ENCODE results near the gene NLRX1.
"Not testable (repeated sequence)": the region's sequence is repeated elsewhere in the genome, so short reads cannot be mapped to it uniquely, and the experiment has no call there.

The NLRX1 gene

DNA sequence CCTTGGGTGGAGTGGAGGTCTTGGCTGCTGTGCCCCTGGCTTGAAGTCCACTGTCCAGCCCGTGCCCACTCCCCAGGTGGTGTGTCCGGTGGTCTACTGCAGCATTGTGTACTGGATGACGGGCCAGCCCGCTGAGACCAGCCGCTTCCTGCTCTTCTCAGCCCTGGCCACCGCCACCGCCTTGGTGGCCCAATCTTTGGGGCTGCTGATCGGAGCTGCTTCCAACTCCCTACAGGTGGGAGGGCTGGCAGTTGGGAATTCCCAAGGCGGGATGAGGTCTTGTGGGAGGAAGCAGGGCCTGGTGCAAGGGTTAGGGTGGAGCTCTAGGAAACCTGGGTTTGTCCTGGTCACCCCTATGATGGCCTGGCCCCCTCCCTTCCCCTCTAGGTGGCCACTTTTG, 8.4 kb upstream of the NLRX1 start:
- CTCF ChIA-PET: interaction anchor here (0.8 to 1.4 kb wide), 3 partner anchors 9 to 53 kb away, joined by 3 to 5 read pairs (median 3); partner anchors contain the start of gene C2CD2L
- DNase-seq: no peak
- Mint-ChIP-seq H3K4me3 (no peak overlapping the region), H3K4me1 (peaks cover 4% of the 10 kb centered on the region), H3K27ac (no peak overlapping the region), H3K9me3 (no peaks in the 10 kb centered on the region), H3K36me3 (no peaks in the 10 kb centered on the region), H3K27me3 (peaks cover 55% of the 10 kb centered on the region)

- Mint-ChIP-seq H3K27ac (no peak overlapping the region), H3K4me3 (no peak overlapping the region), H3K9me3 (no peaks in the 10 kb centered on the region), H3K4me1 (no peaks in the 10 kb centered on the region), H3K36me3 (no peaks in the 10 kb centered on the region), H3K27me3 (peaks cover 39% of the 10 kb centered on the region)
- no peak for DNase-seq
- CTCF ChIA-PET: no interaction called here
These were observed 6.7 kb upstream of the NLRX1 start for GRCh38 chr11:119161871-119162270.

GRCh38 chr11:119166368-119167076, 2.0 kb upstream of the NLRX1 start:
- Mint-ChIP-seq H3K27ac (no peak overlapping the region), H3K9me3 (no peaks in the 10 kb centered on the region), H3K4me3 (no peak overlapping the region), H3K36me3 (peaks cover 3% of the 10 kb centered on the region), H3K4me1 (peaks cover 19% of the 10 kb centered on the region), H3K27me3 (peaks cover 17% of the 10 kb centered on the region)
- no peak for DNase-seq
- CTCF ChIA-PET: interaction anchor here (0.6 to 1.1 kb wide), 3 partner anchors 15 to 136 kb away, joined by 3 read pairs; partner anchors contain the start of gene SLC37A4

DNA sequence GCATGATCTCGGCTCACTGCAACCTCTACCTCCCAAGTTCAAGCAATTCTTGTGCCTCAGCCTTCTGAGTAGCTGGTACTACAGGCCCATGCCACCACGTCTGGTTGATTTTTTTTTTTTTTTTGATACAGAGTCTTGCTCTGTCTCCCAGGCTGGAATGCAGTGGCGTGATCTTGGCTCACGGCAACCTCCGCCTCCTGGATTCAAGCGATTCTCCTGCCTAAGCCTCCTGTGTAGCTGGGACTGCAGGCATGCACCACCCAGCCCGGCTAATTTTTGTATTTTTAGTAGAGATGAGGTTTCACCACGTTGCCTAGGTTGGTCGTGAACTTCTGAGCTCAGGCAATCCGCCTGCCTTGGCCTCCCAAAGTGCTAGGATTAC, 1.5 kb upstream of the NLRX1 start:
- not testable (repeated sequence) for H3K27ac Mint-ChIP-seq, DNase-seq, H3K36me3 Mint-ChIP-seq, H3K9me3 Mint-ChIP-seq, H3K4me3 Mint-ChIP-seq
- CTCF ChIA-PET: interaction anchor here (0.6 to 1.1 kb wide), 3 partner anchors 14 to 137 kb away, joined by 3 read pairs; partner anchors contain the start of gene SLC37A4
- Mint-ChIP-seq H3K4me1 (peaks cover 21% of the 10 kb centered on the region), H3K27me3 (peaks cover 12% of the 10 kb centered on the region)

DNA sequence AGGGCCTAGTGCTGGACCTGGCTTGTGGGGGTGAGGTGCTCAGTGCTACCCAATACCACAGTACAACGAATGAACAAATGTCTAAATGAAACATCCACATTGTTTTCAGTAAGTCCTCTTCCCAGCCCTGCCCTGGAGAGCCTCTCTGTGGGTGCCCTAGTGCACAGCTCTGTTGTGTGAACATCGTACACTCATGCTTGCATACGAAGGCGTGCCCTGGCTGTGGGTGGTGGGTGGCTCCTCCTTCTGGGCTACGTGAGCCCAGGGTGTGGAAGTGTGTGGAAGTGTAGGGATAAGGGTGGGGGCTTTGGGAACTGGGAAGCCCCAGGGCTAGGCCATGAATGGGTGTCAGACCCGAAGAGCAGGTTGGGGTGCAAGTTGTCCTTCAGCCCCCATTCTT, 592 bp upstream of the NLRX1 start:
- H3K27ac Mint-ChIP-seq: peak overlapping the region; percentile 84
- CTCF ChIA-PET: interaction anchor here (1.0 kb wide), 1 partner anchor 10 kb away, joined by 5 read pairs; no protein-coding TSS in a partner anchor
- H3K4me3 Mint-ChIP-seq: peak overlapping the region; percentile 89
- peaks cover 27% of the 10 kb centered on the region for H3K4me1 Mint-ChIP-seq
- H3K36me3 Mint-ChIP-seq: peaks cover 3% of the 10 kb centered on the region
- peaks cover 8% of the 10 kb centered on the region for H3K27me3 Mint-ChIP-seq
- H3K9me3 Mint-ChIP-seq: no peaks in the 10 kb centered on the region
- no peak for DNase-seq

GRCh38 chr11:119169282-119169719, 776 bp downstream of the NLRX1 start:
- DNase-seq: peak; percentile 57
- Mint-ChIP-seq H3K27me3 (no peaks in the 10 kb centered on the region), H3K9me3 (no peaks in the 10 kb centered on the region), H3K27ac (peak overlapping the region; percentile 93), H3K36me3 (peaks cover 9% of the 10 kb centered on the region), H3K4me1 (peaks cover 27% of the 10 kb centered on the region), H3K4me3 (peak overlapping the region; percentile 89)
- CTCF ChIA-PET: interaction anchor here (0.7 to 2.2 kb wide), 19 partner anchors 9 to 169 kb away, joined by 3 to 14 read pairs (median 4); a partner anchor contains a TSS

GRCh38 chr11:119172513-119172912, 4.0 kb downstream of the NLRX1 start:
- Mint-ChIP-seq H3K27ac (no peak overlapping the region), H3K9me3 (no peaks in the 10 kb centered on the region), H3K27me3 (no peaks in the 10 kb centered on the region), H3K36me3 (peaks cover 13% of the 10 kb centered on the region), H3K4me3 (no peak overlapping the region), H3K4me1 (peaks cover 37% of the 10 kb centered on the region)
- DNase-seq: no peak
- CTCF ChIA-PET: no interaction called here

DNA sequence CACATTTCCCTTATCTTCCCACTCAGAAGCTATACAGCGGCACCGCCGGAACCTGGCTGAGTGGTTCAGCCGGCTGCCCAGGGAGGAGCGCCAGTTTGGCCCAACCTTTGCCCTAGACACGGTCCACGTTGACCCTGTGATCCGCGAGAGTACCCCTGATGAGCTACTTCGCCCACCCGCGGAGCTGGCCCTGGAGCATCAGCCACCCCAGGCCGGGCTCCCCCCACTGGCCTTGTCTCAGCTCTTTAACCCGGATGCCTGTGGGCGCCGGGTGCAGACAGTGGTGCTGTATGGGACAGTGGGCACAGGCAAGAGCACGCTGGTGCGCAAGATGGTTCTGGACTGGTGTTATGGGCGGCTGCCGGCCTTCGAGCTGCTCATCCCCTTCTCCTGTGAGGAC, 4.9 kb downstream of the NLRX1 start:
- no peak overlapping the region for H3K4me3 Mint-ChIP-seq
- no peak for DNase-seq
- H3K27ac Mint-ChIP-seq: no peak overlapping the region
- peaks cover 15% of the 10 kb centered on the region for H3K36me3 Mint-ChIP-seq
- CTCF ChIA-PET: no interaction called here
- peaks cover 39% of the 10 kb centered on the region for H3K4me1 Mint-ChIP-seq
- no peaks in the 10 kb centered on the region for H3K27me3 Mint-ChIP-seq
- no peaks in the 10 kb centered on the region for H3K9me3 Mint-ChIP-seq

- Mint-ChIP-seq H3K27me3 (no peaks in the 10 kb centered on the region), H3K36me3 (peaks cover 21% of the 10 kb centered on the region), H3K27ac (peak overlapping the region; percentile 63), H3K4me1 (peaks cover 36% of the 10 kb centered on the region), H3K4me3 (no peak overlapping the region), H3K9me3 (no peaks in the 10 kb centered on the region)
- DNase-seq: no peak
- CTCF ChIA-PET: interaction anchor here (1.0 to 1.5 kb wide), 2 partner anchors 21 to 148 kb away, joined by 3 read pairs; no protein-coding TSS in a partner anchor
These were observed 7.1 kb downstream of the NLRX1 start for GRCh38 chr11:119175493-119176077.

GRCh38 chr11:119178166-119178680, 9.7 kb downstream of the NLRX1 start:
- no peaks in the 10 kb centered on the region for H3K9me3 Mint-ChIP-seq
- peaks cover 22% of the 10 kb centered on the region for H3K36me3 Mint-ChIP-seq
- no peaks in the 10 kb centered on the region for H3K27me3 Mint-ChIP-seq
- H3K4me3 Mint-ChIP-seq: no peak overlapping the region
- CTCF ChIA-PET: interaction anchor here (0.7 to 3.2 kb wide), 6 partner anchors 9 to 160 kb away, joined by 3 to 14 read pairs (median 4); partner anchors contain the start of gene CBL
- peak overlapping the region; percentile 53 for H3K27ac Mint-ChIP-seq
- DNase-seq: no peak
- H3K4me1 Mint-ChIP-seq: peaks cover 28% of the 10 kb centered on the region

- H3K9me3 Mint-ChIP-seq: no peaks in the 10 kb centered on the region
- no peaks in the 10 kb centered on the region for H3K27me3 Mint-ChIP-seq
- H3K27ac Mint-ChIP-seq: peak overlapping the region; percentile 5
- peaks cover 28% of the 10 kb centered on the region for H3K4me1 Mint-ChIP-seq
- peaks cover 21% of the 10 kb centered on the region for H3K36me3 Mint-ChIP-seq
- no peak for DNase-seq
- CTCF ChIA-PET: interaction anchor here (0.6 to 3.2 kb wide), 4 partner anchors 10 to 50 kb away, joined by 3 to 14 read pairs (median 7); partner anchors contain the start of gene CBL
- no peak overlapping the region for H3K4me3 Mint-ChIP-seq
These were observed 10.8 kb downstream of the NLRX1 start for GRCh38 chr11:119179342-119179741.

- H3K4me3 Mint-ChIP-seq: no peak overlapping the region
- peaks cover 28% of the 10 kb centered on the region for H3K4me1 Mint-ChIP-seq
- no peaks in the 10 kb centered on the region for H3K9me3 Mint-ChIP-seq
- H3K27ac Mint-ChIP-seq: no peak overlapping the region
- peaks cover 21% of the 10 kb centered on the region for H3K36me3 Mint-ChIP-seq
- H3K27me3 Mint-ChIP-seq: no peaks in the 10 kb centered on the region
- CTCF ChIA-PET: interaction anchor here (0.6 to 3.2 kb wide), 4 partner anchors 10 to 49 kb away, joined by 3 to 14 read pairs (median 7); partner anchors contain the start of gene CBL
- no peak for DNase-seq
These were observed 11.5 kb downstream of the NLRX1 start for GRCh38 chr11:119179983-119180382.

- no peaks in the 10 kb centered on the region for H3K9me3 Mint-ChIP-seq
- H3K36me3 Mint-ChIP-seq: peaks cover 18% of the 10 kb centered on the region
- no peak overlapping the region for H3K4me3 Mint-ChIP-seq
- peaks cover 24% of the 10 kb centered on the region for H3K4me1 Mint-ChIP-seq
- CTCF ChIA-PET: interaction anchor here (0.7 to 1.2 kb wide), 2 partner anchors 14 to 15 kb away, joined by 3 to 5 read pairs; no protein-coding TSS in a partner anchor
- H3K27ac Mint-ChIP-seq: no peak overlapping the region
- peaks cover 8% of the 10 kb centered on the region for H3K27me3 Mint-ChIP-seq
- DNase-seq: no peak
These were observed 12.5 kb downstream of the NLRX1 start for GRCh38 chr11:119180729-119181676.

Data from activated naive CD4-positive, alpha-beta T cell treated with anti-CD3 and anti-CD28 coated beads, Interleukin-2, amount 10 ng/mL, durations not matched to agents 7 days and 5 days (primary cell).